Upper lobe of left lung (tissue), 4 donors: Measurements from ENCODE around the gene CERKL.

ENCODE experiments used
- CTCF ChIP-seq, 6 experiments: fragments of 450-650 bp in 4 of 6; fragments of 200-600 bp in 2 of 6; sonication (generic) in 2 of 6; IDR thresholded peaks; one replicate each; pipeline ENCODE4 v1.5.1; 2016 to 2019; ENCODE audit warnings: antibody characterized with exemption in 6 of 6
- POLR2A ChIP-seq, 4 donors: fragments of 450-650 bp; IDR thresholded peaks; one replicate each; pipeline ENCODE4 v1.5.1; 2016 to 2017; ENCODE audit warnings: antibody characterized with exemption in 4 of 4, mild to moderate bottlenecking in 2 of 4

DNA sequence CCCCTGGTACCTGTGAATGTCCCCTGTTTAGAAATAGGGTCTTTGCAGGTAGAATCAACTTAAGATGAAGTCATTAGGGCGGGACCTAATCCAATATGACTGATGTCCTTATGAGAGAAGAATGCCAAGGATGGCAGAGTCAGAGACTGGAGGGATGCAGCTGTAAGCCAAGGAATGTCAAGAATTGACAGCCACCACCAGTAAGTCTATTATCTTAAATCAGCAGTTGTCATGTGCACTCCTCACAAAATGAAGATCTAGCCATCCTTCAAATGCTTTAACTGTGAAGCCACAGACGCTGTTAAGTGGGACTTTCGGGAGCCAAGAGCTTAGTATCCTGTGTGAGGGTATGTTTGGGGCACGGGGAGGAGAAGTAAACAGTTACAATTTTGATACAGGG, 116.5 kb downstream of the CERKL start:
- TF ChIP-seq POLR2A (IDR thresholded peaks at IDR 0.05) (no peak), CTCF (IDR thresholded peaks at IDR 0.05) (no peak)
